Ishikawa (cell line): ENCODE measurements around the gene GASK1A.

Experiments used
- CEBPB ChIP-seq: IDR thresholded peaks from 2 replicates; pipeline ENCODE4 v1.6.1; 2012
- CREB1 ChIP-seq: IDR thresholded peaks from 2 replicates; pipeline ENCODE4 v1.6.1; 2012; ENCODE audit warnings: low read depth
- EGR1 ChIP-seq: IDR thresholded peaks from 2 replicates; pipeline ENCODE4 v1.6.1; 2012
- EP300 ChIP-seq: IDR thresholded peaks from 2 replicates; pipeline ENCODE4 v1.6.1; 2012; ENCODE audit warnings: borderline replicate concordance
- FOXM1 ChIP-seq: IDR thresholded peaks from 2 replicates; pipeline ENCODE4 v1.6.1; 2012; ENCODE audit warnings: low read depth, borderline replicate concordance
- NFIC ChIP-seq: IDR thresholded peaks from 2 replicates; pipeline ENCODE4 v1.6.1; 2012
- RAD21 ChIP-seq: IDR thresholded peaks from 2 replicates; pipeline ENCODE4 v1.6.1; 2012; ENCODE audit warnings: low read depth
- REST ChIP-seq: IDR thresholded peaks from 2 replicates; pipeline ENCODE4 v1.6.1; 2012; ENCODE audit warnings: low read depth, mild to moderate bottlenecking
- TAF1 ChIP-seq: IDR thresholded peaks from 2 replicates; pipeline ENCODE4 v1.6.1; 2012; ENCODE audit warnings: low read depth, mild to moderate bottlenecking
- TCF12 ChIP-seq: IDR thresholded peaks from 2 replicates; pipeline ENCODE4 v1.6.1; 2012; ENCODE audit warnings: low read depth
- TEAD4 ChIP-seq: IDR thresholded peaks from 2 replicates; pipeline ENCODE4 v1.6.1; 2012
- YY1 ChIP-seq: IDR thresholded peaks from 2 replicates; pipeline ENCODE4 v1.6.1; 2012; ENCODE audit warnings: low read depth
- ZBTB7A ChIP-seq: IDR thresholded peaks from 2 replicates; pipeline ENCODE4 v1.6.1; 2012; ENCODE audit warnings: low read depth
- TF ChIP-seq, protein P1 (sequence below): IDR thresholded peaks from 2 replicates; pipeline ENCODE4 v1.6.1; 2012
- TF ChIP-seq, protein P2 (sequence below): IDR thresholded peaks from 2 replicates; pipeline ENCODE4 v1.6.1; 2012

Gene GASK1A

GRCh38 chr3:43093974-43094373 is 114.9 kb downstream of the GASK1A start:
- TF ChIP-seq CEBPB (no peak), TEAD4 (no peak), REST (no peak), EGR1 (no peak), YY1 (no peak), TCF12 (no peak), FOXM1 (no peak), EP300 (no peak), TAF1 (no peak), CREB1 (no peak)
- TF ChIP-seq, protein P1, sequence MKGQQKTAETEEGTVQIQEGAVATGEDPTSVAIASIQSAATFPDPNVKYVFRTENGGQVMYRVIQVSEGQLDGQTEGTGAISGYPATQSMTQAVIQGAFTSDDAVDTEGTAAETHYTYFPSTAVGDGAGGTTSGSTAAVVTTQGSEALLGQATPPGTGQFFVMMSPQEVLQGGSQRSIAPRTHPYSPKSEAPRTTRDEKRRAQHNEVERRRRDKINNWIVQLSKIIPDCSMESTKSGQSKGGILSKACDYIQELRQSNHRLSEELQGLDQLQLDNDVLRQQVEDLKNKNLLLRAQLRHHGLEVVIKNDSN: no peak

DNA sequence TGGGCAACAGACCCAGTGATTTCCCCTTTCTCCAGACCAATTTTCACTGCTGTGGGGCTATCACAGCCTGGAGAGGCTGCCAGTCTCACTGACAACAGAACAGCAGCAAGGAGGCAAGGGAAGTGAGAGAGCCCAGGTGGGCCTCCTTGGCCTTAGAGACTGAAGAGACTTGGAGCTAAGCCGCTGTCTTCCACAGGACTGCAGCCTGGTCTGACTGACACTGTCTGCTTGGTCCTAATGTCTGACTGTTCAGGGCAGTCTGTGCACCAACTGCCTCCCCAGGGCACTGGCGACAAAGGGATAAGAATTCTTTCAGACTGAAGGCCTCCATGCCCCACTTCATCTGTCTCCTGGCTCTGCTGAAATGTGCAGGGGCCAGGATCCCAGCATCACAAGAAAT is 115.3 kb downstream of the GASK1A start:
- TF ChIP-seq ZBTB7A (no peak), CEBPB (no peak), TAF1 (no peak), FOXM1 (no peak), NFIC (no peak), EP300 (no peak), REST (no peak), TCF12 (no peak)

DNA sequence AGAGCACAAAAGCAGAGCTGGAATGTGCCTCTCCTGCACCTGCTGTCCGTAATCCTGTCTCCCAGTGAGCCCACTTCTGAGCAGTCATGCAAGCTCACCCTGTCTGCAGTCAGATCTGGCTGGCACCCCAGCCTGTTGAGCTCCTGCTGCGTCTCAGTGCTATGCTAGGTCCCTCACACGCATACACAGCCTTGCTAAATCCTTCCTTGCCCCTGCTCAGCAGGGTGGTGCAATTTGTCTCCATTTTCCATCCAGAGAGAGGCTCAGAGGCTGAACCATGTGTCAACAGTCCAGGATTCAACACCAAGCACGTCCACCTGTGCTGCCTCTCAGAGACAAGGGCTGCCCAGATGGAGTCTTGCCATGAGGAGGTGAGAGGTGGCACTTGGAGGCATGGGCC is 115.7 kb downstream of the GASK1A start:
- TF ChIP-seq TAF1: no peak
- no peak for TF ChIP-seq CEBPB
- TF ChIP-seq RAD21: no peak
- TF ChIP-seq TEAD4: peak; percentile 47; the same call in 1 of the 2 replicates
- TF ChIP-seq NFIC: peak; percentile 54
- TF ChIP-seq ZBTB7A: no peak
- no peak for TF ChIP-seq YY1
- no peak for TF ChIP-seq REST
- TF ChIP-seq, protein P1: no peak
- TF ChIP-seq CREB1: no peak
- TF ChIP-seq FOXM1: no peak
- peak; percentile 60 for TF ChIP-seq TCF12
- no peak for TF ChIP-seq EGR1
- TF ChIP-seq, protein P2, sequence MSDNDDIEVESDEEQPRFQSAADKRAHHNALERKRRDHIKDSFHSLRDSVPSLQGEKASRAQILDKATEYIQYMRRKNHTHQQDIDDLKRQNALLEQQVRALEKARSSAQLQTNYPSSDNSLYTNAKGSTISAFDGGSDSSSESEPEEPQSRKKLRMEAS: no peak
- peak; percentile 40; the same call in 1 of the 2 replicates for TF ChIP-seq EP300

DNA sequence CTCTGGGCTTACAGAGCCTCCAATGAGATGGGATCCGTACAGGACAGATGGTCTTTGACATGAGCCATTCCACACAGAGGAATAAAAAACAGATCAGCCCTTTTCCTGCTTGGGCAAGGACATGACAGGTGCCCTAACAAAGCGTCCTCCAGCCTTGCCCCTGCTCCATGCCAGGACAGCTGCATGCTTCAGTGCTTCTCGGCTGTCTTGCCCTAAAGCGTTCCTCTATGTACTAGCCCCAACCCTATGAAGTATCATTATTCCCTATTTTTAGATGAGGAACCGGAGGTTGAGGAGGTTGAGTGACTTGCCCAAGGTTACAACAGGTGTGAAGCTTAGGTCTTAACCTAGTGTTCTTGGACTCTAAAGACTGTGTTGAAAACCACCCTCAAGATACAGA is 116.3 kb downstream of the GASK1A start:
- TF ChIP-seq TEAD4: no peak
- TF ChIP-seq CEBPB: no peak
- TF ChIP-seq RAD21: no peak
- TF ChIP-seq, protein P2: no peak
- no peak for TF ChIP-seq FOXM1
- no peak for TF ChIP-seq YY1
- TF ChIP-seq EP300: no peak
- no peak for TF ChIP-seq ZBTB7A
- TF ChIP-seq, protein P1: no peak
- TF ChIP-seq TAF1: no peak
- no peak for TF ChIP-seq REST
- no peak for TF ChIP-seq NFIC
